H1 (cell line): ENCODE data around the gene LRRIQ4. TPM values are rescaled to one million over a fixed set of nuclear protein-coding genes. Genes with fewer than 3 reads are reported as not detected.

Source experiments
- CTCF ChIA-PET: fragments of 300-600 bp; sonication (Branson Sonifier 250); formaldehyde crosslinking; loops from one replicate; lab custom pipeline; 2021; ENCODE audit not compliant: partially characterized antibody; lab: Charles Lee
- POLR2A ChIA-PET: fragments of 300-600 bp; sonication (Branson Sonifier 250); formaldehyde crosslinking; loops from one replicate; lab custom pipeline; 2021; ENCODE audit warnings: inconsistent platforms; ENCODE audit not compliant: partially characterized antibody; lab: Charles Lee
- DNase-seq, 2 experiments: peaks; one replicate each; pipeline versions ENCODE4 v3.0.0 to v3.0.0-alpha.2; 2010 to 2022; ENCODE audit warnings: low spot score in 2 of 2, low read depth in 1 of 2, mixed read lengths in 1 of 2
- FAIRE-seq: peaks from 2 replicates; lab custom pipeline; 2011; peaks lifted over from hg19 to GRCh38; lab: Jason Lieb, UNC
- H2AFZ ChIP-seq: 2 replicates; pipeline ENCODE4 v1.8.1; 2012; ENCODE audit warnings: low read length, inconsistent platforms
- H2AK5ac ChIP-seq: 2 replicates; pipeline ENCODE4 v1.6.1; 2013; ENCODE audit warnings: low read depth, low read length
- H2BK120ac ChIP-seq: replicated peaks from 2 replicates; pipeline ENCODE3; 2013; ENCODE audit warnings: low read depth, low read length, inconsistent platforms
- H2BK12ac ChIP-seq: 2 replicates; pipeline ENCODE4 v1.6.1; 2013; ENCODE audit warnings: low read depth, low read length
- H2BK15ac ChIP-seq: 2 replicates; pipeline ENCODE4 v1.6.1; 2013; ENCODE audit warnings: low read length
- H2BK20ac ChIP-seq: 2 replicates; pipeline ENCODE4 v1.6.1; 2013; ENCODE audit warnings: low read length
- H2BK5ac ChIP-seq: 2 replicates; pipeline ENCODE4 v1.6.1; 2013; ENCODE audit warnings: low read depth, low read length
- H3K14ac ChIP-seq: 2 replicates; pipeline ENCODE4 v1.6.1; 2013; ENCODE audit warnings: inconsistent platforms; ENCODE audit not compliant: insufficient read length
- H3K18ac ChIP-seq: 2 replicates; pipeline ENCODE4 v1.6.1; 2013; ENCODE audit warnings: low read length; ENCODE audit errors: extremely low read depth
- H3K23ac ChIP-seq: 2 replicates; pipeline ENCODE4 v1.6.1; 2013; ENCODE audit warnings: inconsistent platforms; ENCODE audit not compliant: insufficient read length
- H3K23me2 ChIP-seq: 2 replicates; pipeline ENCODE4 v1.6.1; 2013; ENCODE audit warnings: low read depth, low read length
- H3K27ac ChIP-seq: 2 replicates; pipeline ENCODE4 v1.6.1; 2011; ENCODE audit warnings: low read depth, low read length, inconsistent platforms
- H3K27me3 ChIP-seq, 4 experiments: replicated peaks in 1 of 4; 1 replicate in 1 of 4; 2 replicates in 3 of 4; pipeline versions ENCODE4 v1.6.1 to v1.8.1; 2011 to 2013; ENCODE audit warnings: low read length in 3 of 4, mild to moderate bottlenecking in 3 of 4, inconsistent platforms in 2 of 4, mixed read lengths in 2 of 4, moderate library complexity in 1 of 4; ENCODE audit not compliant: control insufficient read depth in 3 of 4, insufficient read depth in 3 of 4; ENCODE audit errors: extremely low read depth in 1 of 4
- H3K36me3 ChIP-seq, 4 experiments: 2 replicates each; pipeline versions ENCODE4 v1.6.1 to v1.8.1; 2011 to 2013; ENCODE audit warnings: mild to moderate bottlenecking in 4 of 4, low read length in 3 of 4, moderate library complexity in 2 of 4, control low read depth in 1 of 4, inconsistent platforms in 1 of 4; ENCODE audit not compliant: insufficient read depth in 4 of 4, control insufficient read depth in 2 of 4
- H3K4ac ChIP-seq: replicated peaks from 2 replicates; pipeline ENCODE3; 2013; ENCODE audit warnings: low read length, low read depth, mixed read lengths, inconsistent platforms; ENCODE audit not compliant: insufficient read length
- H3K4me1 ChIP-seq, 4 experiments: replicated peaks in 1 of 4; 1 replicate in 1 of 4; 2 replicates in 3 of 4; pipeline versions ENCODE4 v1.6.1 to v1.8.1; 2011 to 2013; ENCODE audit warnings: low read length in 3 of 4, inconsistent platforms in 2 of 4, mixed read lengths in 1 of 4; ENCODE audit not compliant: insufficient read depth in 4 of 4, control insufficient read depth in 3 of 4
- H3K4me2 ChIP-seq, 2 experiments: 2 replicates each; pipeline versions ENCODE4 v1.6.1 to v1.8.1; 2011 to 2013; ENCODE audit warnings: low read depth in 2 of 2, low read length in 2 of 2, control low read depth in 1 of 2, inconsistent platforms in 1 of 2, mild to moderate bottlenecking in 1 of 2; ENCODE audit not compliant: insufficient read depth in 1 of 2
- H3K4me3 ChIP-seq, 4 experiments: fragments of 200-600, 300-600 bp in 1 of 4; sonication (generic), shearing (Covaris generic), sonication (Bioruptor Twin) in 1 of 4; 2 replicates each; pipeline versions ENCODE4 v1.5.1 to v1.8.1; 2011 to 2016; ENCODE audit warnings: low read length in 4 of 4, low read depth in 3 of 4, control low read depth in 2 of 4, inconsistent platforms in 2 of 4, mild to moderate bottlenecking in 2 of 4, mixed read lengths in 1 of 4, moderate library complexity in 1 of 4; ENCODE audit not compliant: insufficient read depth in 2 of 4; ENCODE audit errors: extremely low read depth in 1 of 4
- H3K56ac ChIP-seq: replicated peaks from 2 replicates; pipeline ENCODE3; 2013; ENCODE audit warnings: low read depth, mild to moderate bottlenecking, mixed read lengths, low read length, inconsistent platforms; ENCODE audit not compliant: insufficient read length
- H3K79me1 ChIP-seq: 2 replicates; pipeline ENCODE4 v1.6.1; 2013; ENCODE audit warnings: low read depth, low read length, control low read depth
- H3K79me2 ChIP-seq, 2 experiments: 2 replicates each; pipeline versions ENCODE4 v1.6.1 to v1.8.1; 2012 to 2013; ENCODE audit warnings: low read length in 2 of 2, mild to moderate bottlenecking in 2 of 2, inconsistent platforms in 1 of 2; ENCODE audit not compliant: insufficient read depth in 2 of 2, control insufficient read depth in 1 of 2
- H3K9ac ChIP-seq, 4 experiments: replicated peaks in 1 of 4; 1 replicate in 1 of 4; 2 replicates in 3 of 4; pipeline versions ENCODE4 v1.6.1 to v1.8.1; 2011 to 2013; ENCODE audit warnings: low read depth in 3 of 4, low read length in 3 of 4, control low read depth in 2 of 4, mild to moderate bottlenecking in 2 of 4, moderate library complexity in 2 of 4, inconsistent platforms in 1 of 4; ENCODE audit errors: extremely low read depth in 1 of 4
- H3K9me3 ChIP-seq, 2 experiments: 2 replicates each; pipeline versions ENCODE4 v1.6.1 to v1.8.1; 2012 to 2013; ENCODE audit warnings: mild to moderate bottlenecking in 2 of 2, moderate library complexity in 2 of 2, control low read depth in 1 of 2, inconsistent platforms in 1 of 2, low read depth in 1 of 2, low read length in 1 of 2, mixed read lengths in 1 of 2; ENCODE audit not compliant: insufficient read depth in 2 of 2
- H4K20me1 ChIP-seq, 2 experiments: replicated peaks in 1 of 2; 2 replicates each; pipeline versions ENCODE3 to v1.8.1; 2011 to 2013; ENCODE audit warnings: inconsistent platforms in 2 of 2, low read length in 2 of 2, mild to moderate bottlenecking in 1 of 2; ENCODE audit not compliant: insufficient read depth in 2 of 2, control insufficient read depth in 1 of 2
- H4K5ac ChIP-seq: 2 replicates; pipeline ENCODE4 v1.6.1; 2013; ENCODE audit warnings: low read length, low read depth, mixed read lengths, inconsistent platforms; ENCODE audit not compliant: insufficient read length
- H4K8ac ChIP-seq: 2 replicates; pipeline ENCODE4 v1.8.0; 2013; ENCODE audit warnings: mild to moderate bottlenecking, moderate library complexity, low read length, inconsistent platforms; ENCODE audit not compliant: insufficient read depth; ENCODE audit errors: extremely low read depth
- H4K91ac ChIP-seq: replicated peaks from 2 replicates; pipeline ENCODE3; 2013; ENCODE audit warnings: low read length, mixed read lengths, inconsistent platforms; ENCODE audit not compliant: insufficient read length
- WGBS, 2 experiments: shearing (Covaris generic) in 1 of 2; methylation state at CpG; one replicate each; pipeline versions ENCODE4 v1.1.6 to v1.1.7; 2013 to 2015; ENCODE audit warnings: low lambda C conversion rate in 2 of 2, mixed read lengths in 2 of 2, inconsistent platforms in 1 of 2, low coverage in 1 of 2, missing lambda C conversion rate in 1 of 2; ENCODE audit not compliant: insufficient replicate concordance in 2 of 2, insufficient coverage in 1 of 2, insufficient read length in 1 of 2; ENCODE audit errors: extremely low coverage in 1 of 2, missing lambda C conversion rate in 1 of 2; 5-methylcytosine and 5-hydroxymethylcytosine counted together
- polyA plus RNA-seq, 7 experiments: library from polyadenylated mRNA; depleted of rRNA in 3 of 7; stranded (reverse) in 5 of 7; unstranded in 2 of 7; fragments of >200 nt in 5 of 7; fragments of 200-250 nt in 2 of 7; gene quantifications; 1 replicate in 5 of 7; 2 replicates in 1 of 7; 4 replicates in 1 of 7; pipeline versions ENCODE4 v1.2.1 to v1.2.3, GENCODE V29; 2011 to 2013; ENCODE audit warnings: missing spikeins in 2 of 7, mixed read lengths in 2 of 7
- total RNA-seq: library from RNA; stranded (reverse); fragmentation: NEBNext Ultra II Directional; extraction: Animal tissue kit (Norgen Biotek cat#: 25700); gene quantifications from 2 replicates; pipeline ENCODE4 v1.2.1, GENCODE V29; 2021

The LRRIQ4 gene
- total and polyA plus RNA-seq, 2 of the 8 experiments (the other 6 are each of a cell fraction or from before 2014, with no cell fraction given), result 0.08 TPM; not detected in 1

DNA sequence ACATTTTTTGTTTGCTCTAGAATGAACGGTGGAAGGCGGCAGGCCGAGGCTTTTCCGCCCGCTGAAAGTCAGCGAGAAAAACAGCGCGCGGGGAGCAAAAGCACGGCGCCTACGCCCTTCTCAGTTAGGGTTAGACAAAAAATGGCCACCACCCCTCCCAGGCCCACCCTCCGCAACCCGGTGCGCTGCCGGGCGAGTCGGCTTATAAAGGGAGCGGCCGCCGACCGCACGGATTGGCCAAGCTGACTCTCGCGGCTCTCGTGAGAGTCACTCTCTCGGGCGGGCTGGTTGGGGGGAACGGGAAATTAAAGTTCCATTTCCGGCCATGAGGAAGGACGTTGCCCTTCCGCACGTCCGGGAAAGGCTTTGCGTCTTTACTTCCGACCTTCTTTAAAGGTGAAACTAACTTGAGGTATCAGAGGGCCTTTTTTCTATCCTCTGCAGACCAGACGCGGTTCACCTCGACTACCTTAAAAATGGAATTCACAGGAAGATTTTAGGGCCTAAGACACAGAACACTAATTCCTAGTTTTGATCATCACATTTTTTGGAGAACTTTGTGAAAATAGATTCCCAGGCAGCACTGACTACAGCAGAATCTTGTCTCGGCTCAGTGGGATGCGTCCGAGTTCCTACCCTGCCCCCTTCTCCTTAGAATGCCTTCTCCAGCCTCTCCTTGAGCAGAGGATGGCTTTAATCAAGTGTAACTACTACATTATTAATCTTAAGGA is 47.6 kb upstream of the LRRIQ4 start, which contains the start of gene TERC:
Gene TERC (minus strand): TSS at position 179 of the 731 bp plus-strand sequence.
- no peaks in the 10 kb centered on the region for H3K79me1 ChIP-seq
- no peak within 1 kb of the TSS for H3K4ac ChIP-seq
- peak within 1 kb of the TSS; percentile 76 to 89 (median 86) for H3K9ac ChIP-seq
- no peaks in the 10 kb centered on the region for H3K79me2 ChIP-seq
- H3K18ac ChIP-seq, result peak within 1 kb of the TSS; percentile 81
- H4K5ac ChIP-seq, result peak within 1 kb of the TSS; percentile 31
- H4K91ac ChIP-seq, result no peak within 1 kb of the TSS
- H3K36me3 ChIP-seq, result no peaks in the 10 kb centered on the region
- H2AK5ac ChIP-seq, result no peak within 1 kb of the TSS
- H3K23ac ChIP-seq, result no peak within 1 kb of the TSS
- H3K56ac ChIP-seq, result peak within 1 kb of the TSS; percentile 33
- WGBS, 2 experiments, result 20% methylated on average over 22 of the region's 42 CpGs; no CpG with 5 or more reads in 1 of the 2 experiments
- peaks cover 0 to 3% of the 10 kb centered on the region in 2 experiments; a peak in 1 of 4 replicates for H3K9me3 ChIP-seq
- FAIRE-seq, result peak; percentile 50
- H2BK15ac ChIP-seq, result no peak within 1 kb of the TSS
- H2AFZ ChIP-seq, result no peak within 1 kb of the TSS
- H2BK20ac ChIP-seq, result no peak within 1 kb of the TSS
- H4K20me1 ChIP-seq, result no peaks in the 10 kb centered on the region
- peak within 1 kb of the TSS; percentile 69 to 94 for H3K4me2 ChIP-seq
- H3K23me2 ChIP-seq, result peaks cover 4% of the 10 kb centered on the region; the same call in 1 of the 2 replicates
- peak within 1 kb of the TSS; percentile 93; the same call in 1 of the 2 replicates for H4K8ac ChIP-seq
- no peaks in the 10 kb centered on the region for H3K27me3 ChIP-seq
- H3K27ac ChIP-seq, result peak within 1 kb of the TSS; percentile 86
- DNase-seq, result peak; percentile 78 to 82
- ChIA-PET CTCF (interaction anchor here (0.6 to 2.6 kb wide), 3 partner anchors 8 to 181 kb away, joined by 3 to 11 read pairs (median 7); partner anchors contain the start of genes LRRC34, LRRIQ4 and MYNN), POLR2A (interaction anchor here (0.9 to 4.7 kb wide), 6 partner anchors 8 to 592 kb away, joined by 3 to 30 read pairs (median 3); partner anchors contain the start of genes LRRC34, LRRIQ4 and MYNN)
- no peak within 1 kb of the TSS for H2BK120ac ChIP-seq
- H3K14ac ChIP-seq, result no peak within 1 kb of the TSS
- H3K4me1 ChIP-seq, result peaks cover 0 to 2% (median 0%) of the 10 kb centered on the region in 4 experiments; a peak in 3 of 7 replicates
- H3K4me3 ChIP-seq, result peak within 1 kb of the TSS; percentile 65 to 83 (median 79)
- H2BK5ac ChIP-seq, result peak within 1 kb of the TSS; percentile 82
- H2BK12ac ChIP-seq, result peak within 1 kb of the TSS; percentile 71; the same call in 1 of the 2 replicates
